Testis (tissue), 2 donors: Measurements from ENCODE around the gene MYCT1.

Source experiments
- CTCF ChIP-seq, 3 experiments: fragments of 450-650 bp in 2 of 3; fragments of 200-600 bp in 1 of 3; sonication (generic) in 1 of 3; IDR thresholded peaks; one replicate each; pipeline ENCODE4 v1.5.1; 2016 to 2019; ENCODE audit warnings: antibody characterized with exemption in 3 of 3, mild to moderate bottlenecking in 2 of 3, moderate library complexity in 1 of 3
- POLR2A ChIP-seq: fragments of 450-650 bp; IDR thresholded peaks from one replicate; pipeline ENCODE4 v1.6.1; 2017; ENCODE audit warnings: antibody characterized with exemption, mild to moderate bottlenecking, moderate library complexity

- TF ChIP-seq CTCF (IDR thresholded peaks at IDR 0.05) = no peak
- TF ChIP-seq POLR2A = no peak
Measured at GRCh38 chr6:152769993-152770392, 72.3 kb downstream of the MYCT1 start.
